Panc1 (cell line): ENCODE results near the gene TECPR2.

Experiments used
- POLR2AphosphoS5 ChIP-seq: IDR thresholded peaks from 2 replicates; pipeline ENCODE4 v1.6.1; 2012; ENCODE audit warnings: mild to moderate bottlenecking, low read depth, low read length, moderate library complexity
- SIN3A ChIP-seq: IDR thresholded peaks from 2 replicates; pipeline ENCODE4 v1.6.1; 2012; ENCODE audit warnings: low read depth, mild to moderate bottlenecking, low read length, moderate library complexity, borderline replicate concordance; ENCODE audit not compliant: insufficient read depth
- TF ChIP-seq, protein P1 (sequence below): fragments of 450-650 bp; IDR thresholded peaks from 2 replicates; pipeline ENCODE4 v1.5.1; 2017; ENCODE audit warnings: mild to moderate bottlenecking
- TF ChIP-seq, protein P2 (sequence below), 2 experiments: IDR thresholded peaks; 2 replicates each; pipeline ENCODE4 v1.6.1; 2011 to 2012; ENCODE audit warnings: low read depth in 2 of 2, control low read depth in 1 of 2, low read length in 1 of 2, mild to moderate bottlenecking in 1 of 2, moderate library complexity in 1 of 2; ENCODE audit not compliant: insufficient read depth in 1 of 2

DNA sequence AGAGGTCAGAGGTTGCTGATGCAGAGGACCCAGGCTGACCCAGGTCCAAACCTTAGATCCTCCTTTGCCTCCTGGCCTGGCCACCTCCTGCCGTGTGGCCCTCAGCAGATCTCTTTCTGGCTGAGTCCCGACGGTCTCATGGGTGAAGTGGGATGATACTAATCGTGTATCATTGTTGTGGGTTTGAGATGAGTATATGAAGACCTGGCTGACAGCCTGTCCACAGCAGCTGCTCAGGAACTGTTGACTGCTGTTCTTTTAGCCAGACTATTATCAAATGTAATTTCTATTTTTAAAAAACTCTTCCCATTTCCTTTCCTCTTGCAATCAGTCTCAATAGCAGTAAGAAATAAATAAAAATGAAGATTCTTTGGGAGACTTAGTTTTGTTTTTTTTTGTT, 101.3 kb downstream of the TECPR2 start:
- TF ChIP-seq, protein P1, sequence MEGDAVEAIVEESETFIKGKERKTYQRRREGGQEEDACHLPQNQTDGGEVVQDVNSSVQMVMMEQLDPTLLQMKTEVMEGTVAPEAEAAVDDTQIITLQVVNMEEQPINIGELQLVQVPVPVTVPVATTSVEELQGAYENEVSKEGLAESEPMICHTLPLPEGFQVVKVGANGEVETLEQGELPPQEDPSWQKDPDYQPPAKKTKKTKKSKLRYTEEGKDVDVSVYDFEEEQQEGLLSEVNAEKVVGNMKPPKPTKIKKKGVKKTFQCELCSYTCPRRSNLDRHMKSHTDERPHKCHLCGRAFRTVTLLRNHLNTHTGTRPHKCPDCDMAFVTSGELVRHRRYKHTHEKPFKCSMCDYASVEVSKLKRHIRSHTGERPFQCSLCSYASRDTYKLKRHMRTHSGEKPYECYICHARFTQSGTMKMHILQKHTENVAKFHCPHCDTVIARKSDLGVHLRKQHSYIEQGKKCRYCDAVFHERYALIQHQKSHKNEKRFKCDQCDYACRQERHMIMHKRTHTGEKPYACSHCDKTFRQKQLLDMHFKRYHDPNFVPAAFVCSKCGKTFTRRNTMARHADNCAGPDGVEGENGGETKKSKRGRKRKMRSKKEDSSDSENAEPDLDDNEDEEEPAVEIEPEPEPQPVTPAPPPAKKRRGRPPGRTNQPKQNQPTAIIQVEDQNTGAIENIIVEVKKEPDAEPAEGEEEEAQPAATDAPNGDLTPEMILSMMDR: no peak
- TF ChIP-seq POLR2AphosphoS5 (no peak), SIN3A (no peak)
- TF ChIP-seq, protein P2, sequence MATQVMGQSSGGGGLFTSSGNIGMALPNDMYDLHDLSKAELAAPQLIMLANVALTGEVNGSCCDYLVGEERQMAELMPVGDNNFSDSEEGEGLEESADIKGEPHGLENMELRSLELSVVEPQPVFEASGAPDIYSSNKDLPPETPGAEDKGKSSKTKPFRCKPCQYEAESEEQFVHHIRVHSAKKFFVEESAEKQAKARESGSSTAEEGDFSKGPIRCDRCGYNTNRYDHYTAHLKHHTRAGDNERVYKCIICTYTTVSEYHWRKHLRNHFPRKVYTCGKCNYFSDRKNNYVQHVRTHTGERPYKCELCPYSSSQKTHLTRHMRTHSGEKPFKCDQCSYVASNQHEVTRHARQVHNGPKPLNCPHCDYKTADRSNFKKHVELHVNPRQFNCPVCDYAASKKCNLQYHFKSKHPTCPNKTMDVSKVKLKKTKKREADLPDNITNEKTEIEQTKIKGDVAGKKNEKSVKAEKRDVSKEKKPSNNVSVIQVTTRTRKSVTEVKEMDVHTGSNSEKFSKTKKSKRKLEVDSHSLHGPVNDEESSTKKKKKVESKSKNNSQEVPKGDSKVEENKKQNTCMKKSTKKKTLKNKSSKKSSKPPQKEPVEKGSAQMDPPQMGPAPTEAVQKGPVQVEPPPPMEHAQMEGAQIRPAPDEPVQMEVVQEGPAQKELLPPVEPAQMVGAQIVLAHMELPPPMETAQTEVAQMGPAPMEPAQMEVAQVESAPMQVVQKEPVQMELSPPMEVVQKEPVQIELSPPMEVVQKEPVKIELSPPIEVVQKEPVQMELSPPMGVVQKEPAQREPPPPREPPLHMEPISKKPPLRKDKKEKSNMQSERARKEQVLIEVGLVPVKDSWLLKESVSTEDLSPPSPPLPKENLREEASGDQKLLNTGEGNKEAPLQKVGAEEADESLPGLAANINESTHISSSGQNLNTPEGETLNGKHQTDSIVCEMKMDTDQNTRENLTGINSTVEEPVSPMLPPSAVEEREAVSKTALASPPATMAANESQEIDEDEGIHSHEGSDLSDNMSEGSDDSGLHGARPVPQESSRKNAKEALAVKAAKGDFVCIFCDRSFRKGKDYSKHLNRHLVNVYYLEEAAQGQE (IDR thresholded peaks at IDR 0.05; ENCODE audit: insufficient read depth in 1 of 2, low read depth in 2 of 2, low read length in 1 of 2): no peak
